ENCODE data around the gene CDK6. TPM values are rescaled to one million over a fixed set of nuclear protein-coding genes. Genes with fewer than 3 reads are reported as not detected.

The CDK6 gene
- total and polyA plus RNA-seq, 10 of the 15 experiments (the other 5 are each of a cell fraction or from before 2014, with no cell fraction given), result 8.0 to 118 (median 45.8) TPM

GRCh38 chr7:92652536-92652935 lies 183.8 kb downstream of the CDK6 start:
- intact Hi-C loops (cut with micrococcal nuclease; ENCODE audit: unreplicated experiment), result no loop called here
- no peaks in the 10 kb centered on the region for H4K20me1 ChIP-seq (ENCODE audit: control insufficient read depth, insufficient read depth)
- no peak overlapping the region for H3K9ac ChIP-seq (ENCODE audit: control insufficient read depth, insufficient read depth, low read length)
- H3K4me3 ChIP-seq, result no peak overlapping the region
- H3K4me1 ChIP-seq (ENCODE audit: control insufficient read depth, insufficient read depth, low read length), result peaks cover 8% of the 10 kb centered on the region
- no peaks in the 10 kb centered on the region for H3K9me3 ChIP-seq (replicated peaks; ENCODE audit: control insufficient read depth, insufficient read depth, low read length)
- WGBS (ENCODE audit: insufficient coverage, insufficient replicate concordance, low lambda C conversion rate, missing lambda C conversion rate), result 4% methylated on average over 2 of the region's 2 CpGs
- in situ Hi-C loops (cut with MboI), result no loop called here
- no peaks in the 10 kb centered on the region; a peak in 2 of 4 replicates for H3K36me3 ChIP-seq (ENCODE audit: control insufficient read depth in 2 of 2, insufficient read depth in 2 of 2, low read length in 1 of 2)
- no peaks in the 10 kb centered on the region for H3K27me3 ChIP-seq (replicated peaks in 1 of 2; ENCODE audit: control insufficient read depth in 2 of 2, insufficient read depth in 2 of 2, low read length in 1 of 2)
- no peak for DNase-seq (ENCODE audit: low read depth, low spot score)
- no TSS peak for BruUV-seq (replicated peaks)
- no peak for FAIRE-seq
- H3K27ac ChIP-seq (ENCODE audit: control insufficient read depth, insufficient read depth), result no peak overlapping the region
- RAD21 ChIA-PET (ENCODE audit: unreplicated experiment), result interaction anchor here (0.8 to 2.7 kb wide), 6 partner anchors 17 to 184 kb away, joined by 3 to 13 read pairs (median 4); partner anchors contain the start of gene CDK6
- CTCF ChIA-PET, result interaction anchor here (0.8 to 2.2 kb wide), 3 partner anchors 8 to 228 kb away, joined by 3 to 6 read pairs (median 3); no protein-coding TSS in a partner anchor
- H3K79me2 ChIP-seq (ENCODE audit: control insufficient read depth, insufficient read depth, low read length), result peaks cover 6% of the 10 kb centered on the region
- H2AFZ ChIP-seq (ENCODE audit: control insufficient read depth, low read depth, low read length), result no peak overlapping the region
- TF ChIP-seq MTA2 (IDR thresholded peaks at IDR 0.05; ENCODE audit: low read depth), result peak; percentile 39
- TF ChIP-seq CREB1 (IDR thresholded peaks at IDR 0.05; ENCODE audit: low read depth), result no peak
- TF ChIP-seq RUNX3 (IDR thresholded peaks at IDR 0.05; ENCODE audit: low read length), result peak; percentile 20; the same call in 1 of the 2 replicates
- POLR2A ChIA-PET, result interaction anchor here (1.0 to 2.0 kb wide), 4 partner anchors 9 to 57 kb away, joined by 3 to 7 read pairs (median 4); no protein-coding TSS in a partner anchor
- SMC1A ChIA-PET (ENCODE audit: uncharacterized antibody, unreplicated experiment), result interaction anchor here (0.7 to 13.2 kb wide), 17 partner anchors 9 to 166 kb away, joined by 3 to 176 read pairs (median 3); no protein-coding TSS in a partner anchor
- ATAC-seq, result peak; percentile 69
- no peak overlapping the region for H3K4me2 ChIP-seq (ENCODE audit: control insufficient read depth, insufficient read depth)

GRCh38 chr7:92650391-92650790 lies 186.0 kb downstream of the CDK6 start:
- Histone ChIP-seq H3K9ac (ENCODE audit: control insufficient read depth, insufficient read depth, low read length) (no peak overlapping the region), H4K20me1 (ENCODE audit: control insufficient read depth, insufficient read depth) (no peaks in the 10 kb centered on the region), H3K36me3 (ENCODE audit: control insufficient read depth in 2 of 2, insufficient read depth in 2 of 2, low read length in 1 of 2) (peaks cover 0 to 3% of the 10 kb centered on the region in 2 experiments; a peak in 2 of 4 replicates), H3K4me3 (no peak overlapping the region), H3K27ac (ENCODE audit: control insufficient read depth, insufficient read depth) (no peak overlapping the region), H3K4me1 (ENCODE audit: control insufficient read depth, insufficient read depth, low read length) (peaks cover 18% of the 10 kb centered on the region), H3K27me3 (replicated peaks in 1 of 2; ENCODE audit: control insufficient read depth in 2 of 2, insufficient read depth in 2 of 2, low read length in 1 of 2) (no peaks in the 10 kb centered on the region), H3K79me2 (ENCODE audit: control insufficient read depth, insufficient read depth, low read length) (peaks cover 7% of the 10 kb centered on the region), H3K4me2 (ENCODE audit: control insufficient read depth, insufficient read depth) (no peak overlapping the region), H2AFZ (ENCODE audit: control insufficient read depth, low read depth, low read length) (no peak overlapping the region), H3K9me3 (replicated peaks; ENCODE audit: control insufficient read depth, insufficient read depth, low read length) (no peaks in the 10 kb centered on the region; the same call in 2 of the 3 replicates)
- ChIA-PET RAD21 (ENCODE audit: unreplicated experiment) (interaction anchor here (1.3 to 4.2 kb wide), 4 partner anchors 9 to 182 kb away, joined by 4 to 47 read pairs (median 6); no protein-coding TSS in a partner anchor), POLR2A (interaction anchor here (0.5 to 2.6 kb wide), 6 partner anchors 9 to 373 kb away, joined by 3 to 11 read pairs (median 5); no protein-coding TSS in a partner anchor), CTCF (interaction anchor here (1.1 to 2.7 kb wide), 7 partner anchors 10 to 182 kb away, joined by 3 to 9 read pairs (median 6); no protein-coding TSS in a partner anchor), SMC1A (ENCODE audit: uncharacterized antibody, unreplicated experiment) (interaction anchor here (0.8 to 13.2 kb wide), 13 partner anchors 9 to 181 kb away, joined by 3 to 176 read pairs (median 4); no protein-coding TSS in a partner anchor)
- no TSS peak for BruUV-seq (replicated peaks)
- in situ Hi-C loops (cut with MboI), result no loop called here
- ATAC-seq, result no peak
- intact Hi-C loops (cut with micrococcal nuclease; ENCODE audit: unreplicated experiment), result no loop called here
- no peak for DNase-seq (ENCODE audit: low read depth, low spot score)
- no peak for FAIRE-seq
- WGBS (ENCODE audit: insufficient coverage, insufficient replicate concordance, low lambda C conversion rate, missing lambda C conversion rate), result 100% methylated on average over 3 of the region's 3 CpGs
- TF ChIP-seq POLR2AphosphoS5 (IDR thresholded peaks at IDR 0.05; ENCODE audit: low read length), result no peak
- no peak for TF ChIP-seq ZNF592 (IDR thresholded peaks at IDR 0.05)
- no peak for TF ChIP-seq CEBPB (IDR thresholded peaks at IDR 0.05; ENCODE audit: borderline replicate concordance in 1 of 2, low read depth in 2 of 2, low read length in 2 of 2)
- no peak for TF ChIP-seq TCF7 (IDR thresholded peaks at IDR 0.05; ENCODE audit: borderline replicate concordance)
- TF ChIP-seq MYB (IDR thresholded peaks at IDR 0.05; ENCODE audit: borderline replicate concordance, low read depth, low read length), result no peak
- no peak for TF ChIP-seq ZBTB4 (CRISPR knock-in tag; IDR thresholded peaks at IDR 0.05)

Measured in GM12878 (cell line).